Endothelial cell of umbilical vein (primary cell): ENCODE measurements around the gene KRT81. TPM values are rescaled to one million over a fixed set of nuclear protein-coding genes. Genes with fewer than 3 reads are reported as not detected.

Source experiments
- BruUV-seq: library from RNA; stranded (reverse); fragments of 400-500 nt; replicated peaks from 2 replicates; lab custom pipeline; 2021; lab: Mats Ljungman, UMichigan
- CTCF ChIA-PET: fragments of 300-600, 350-600 bp; sonication (Branson Sonifier 250); formaldehyde crosslinking; loops from one replicate; lab custom pipeline; 2021; ENCODE audit warnings: antibody characterized with exemption, inconsistent platforms; lab: Charles Lee
- POLR2A ChIA-PET: fragments of 300-600, 350-600 bp; sonication (Branson Sonifier 250); formaldehyde crosslinking; loops from one replicate; lab custom pipeline; 2021; ENCODE audit warnings: antibody characterized with exemption, inconsistent platforms; lab: Charles Lee
- DNase-seq: peaks from one replicate; pipeline ENCODE4 v3.0.0-alpha.2; 2011; ENCODE audit warnings: low read depth, low spot score
- FAIRE-seq: peaks from 2 replicates; lab custom pipeline; 2011; peaks lifted over from hg19 to GRCh38; lab: Jason Lieb, UNC
- H2AFZ ChIP-seq: 2 replicates; pipeline ENCODE4 v1.6.0; 2012; ENCODE audit warnings: low read depth, low read length, control low read depth, inconsistent platforms
- H3K27ac ChIP-seq: 2 replicates; pipeline ENCODE4 v1.5.1; 2011; ENCODE audit warnings: low read depth, mild to moderate bottlenecking, control low read depth, low read length, moderate library complexity; ENCODE audit not compliant: insufficient read depth
- H3K27me3 ChIP-seq, 2 experiments: 2 replicates each; pipeline versions ENCODE4 v1.6.0 to v1.6.1; 2011; ENCODE audit warnings: low read length in 2 of 2, mixed read lengths in 1 of 2; ENCODE audit not compliant: control insufficient read depth in 2 of 2, insufficient read depth in 2 of 2
- H3K36me3 ChIP-seq, 2 experiments: 2 replicates in 1 of 2; 3 replicates in 1 of 2; pipeline ENCODE4 v1.5.1; 2011; ENCODE audit warnings: low read length in 2 of 2, mild to moderate bottlenecking in 1 of 2, moderate library complexity in 1 of 2; ENCODE audit not compliant: control insufficient read depth in 2 of 2, insufficient read depth in 2 of 2; ENCODE audit errors: extremely low read depth in 1 of 2
- H3K4me1 ChIP-seq: 3 replicates; pipeline ENCODE4 v1.5.1; 2011; ENCODE audit warnings: mild to moderate bottlenecking, low read length; ENCODE audit not compliant: control insufficient read depth, insufficient read depth; ENCODE audit errors: extremely low read depth
- H3K4me2 ChIP-seq: 2 replicates; pipeline ENCODE4 v1.6.1; 2011; ENCODE audit warnings: low read length, control low read depth, mixed read lengths; ENCODE audit not compliant: insufficient read depth
- H3K4me3 ChIP-seq, 3 experiments: fragments of 200-600 bp in 1 of 3; sonication (generic), shearing (Covaris generic) in 1 of 3; replicated peaks in 1 of 3; 2 replicates each; pipeline ENCODE4 v1.5.1; 2011 to 2016; ENCODE audit warnings: control low read depth in 3 of 3, low read length in 3 of 3, mild to moderate bottlenecking in 2 of 3, inconsistent platforms in 1 of 3, low read depth in 1 of 3, moderate library complexity in 1 of 3; ENCODE audit not compliant: insufficient read depth in 1 of 3
- H3K79me2 ChIP-seq: 2 replicates; pipeline ENCODE4 v1.6.0; 2012; ENCODE audit warnings: low read length, inconsistent platforms; ENCODE audit not compliant: control insufficient read depth, insufficient read depth
- H3K9ac ChIP-seq: replicated peaks from 2 replicates; pipeline ENCODE3; 2011; ENCODE audit warnings: low read length, control low read depth; ENCODE audit not compliant: insufficient read depth; ENCODE audit errors: extremely low read depth
- H3K9me1 ChIP-seq: replicated peaks from 3 replicates; pipeline ENCODE4 v1.6.0; 2011; ENCODE audit warnings: mild to moderate bottlenecking, low read length; ENCODE audit not compliant: control insufficient read depth, insufficient read depth; ENCODE audit errors: extremely low read depth
- H3K9me3 ChIP-seq: replicated peaks from 2 replicates; pipeline ENCODE4 v1.5.1; 2012; ENCODE audit warnings: low read length, inconsistent platforms; ENCODE audit not compliant: control insufficient read depth, insufficient read depth
- H4K20me1 ChIP-seq: replicated peaks from 2 replicates; pipeline ENCODE3; 2011; ENCODE audit warnings: mild to moderate bottlenecking, low read length; ENCODE audit not compliant: control insufficient read depth, insufficient read depth; ENCODE audit errors: extremely low read depth
- EZH2 ChIP-seq: IDR thresholded peaks from 2 replicates; pipeline ENCODE4 v1.6.1; 2012; ENCODE audit warnings: borderline replicate concordance, low read depth, mild to moderate bottlenecking, moderate library complexity, low read length, inconsistent platforms; ENCODE audit not compliant: severe bottlenecking
- FOS ChIP-seq: IDR thresholded peaks from 2 replicates; pipeline ENCODE4 v1.6.1; 2011; ENCODE audit warnings: mild to moderate bottlenecking, low read length, moderate library complexity, borderline replicate concordance; ENCODE audit not compliant: insufficient read depth
- GATA2 ChIP-seq: IDR thresholded peaks from 2 replicates; pipeline ENCODE4 v1.7.0; 2011; ENCODE audit warnings: low read depth, mild to moderate bottlenecking, moderate library complexity, mixed read lengths, low read length; ENCODE audit not compliant: insufficient read length, insufficient read depth
- JUN ChIP-seq: IDR thresholded peaks from 2 replicates; pipeline ENCODE4 v1.6.1; 2011; ENCODE audit warnings: borderline replicate concordance, low read depth; ENCODE audit not compliant: insufficient read length, insufficient read depth
- MYC ChIP-seq: IDR thresholded peaks from one replicate; pipeline ENCODE4 v1.6.1; 2011; ENCODE audit warnings: mild to moderate bottlenecking, low read depth, low read length
- POLR2A ChIP-seq: IDR thresholded peaks from 2 replicates; pipeline ENCODE4 v1.6.1; 2012; ENCODE audit warnings: low read depth, mild to moderate bottlenecking, control low read depth, low read length
- POLR2AphosphoS5 ChIP-seq: IDR thresholded peaks from 2 replicates; pipeline ENCODE4 v1.6.1; 2012; ENCODE audit warnings: low read depth, mild to moderate bottlenecking, control low read depth, low read length, moderate library complexity; ENCODE audit not compliant: insufficient read depth
- dilution Hi-C: fragments of 300-500 bp; cut with MboI; formaldehyde crosslinking; loops from one replicate; pipeline ENCODE4 v1.15.0; 2019; ENCODE audit warnings: low sequenced_read_pairs; ENCODE audit not compliant: extremely low pct_ligation_motif_present
- intact Hi-C: fragments of 100-400 bp; cut with micrococcal nuclease; formaldehyde crosslinking; loops from one replicate; pipeline ENCODE4 v1.10.0; 2022
- polyA plus RNA-seq, 4 experiments: library from polyadenylated mRNA; depleted of rRNA in 3 of 4; stranded (reverse) in 3 of 4; unstranded in 1 of 4; fragments of >200 nt; gene quantifications; 2 replicates each; pipeline versions ENCODE4 v1.2.1 to v1.2.3, GENCODE V29; 2011 to 2012; ENCODE audit warnings: missing spikeins in 1 of 4
- total RNA-seq: library from RNA; stranded (reverse); gene quantifications from 2 replicates; pipeline ENCODE4 v1.2.3, GENCODE V29; 2021
- TF ChIP-seq, protein P1 (sequence below): IDR thresholded peaks from 2 replicates; pipeline ENCODE4 v1.6.1; 2011; ENCODE audit not compliant: insufficient read depth, insufficient read length
- TF ChIP-seq, protein P2 (sequence below), 2 donors: IDR thresholded peaks; 1 replicate in 1 of 2; 2 replicates in 1 of 2; pipeline ENCODE4 v1.5.1; 2011; ENCODE audit warnings: low read length in 2 of 2, mild to moderate bottlenecking in 2 of 2, moderate library complexity in 2 of 2, control low read depth in 1 of 2, inconsistent platforms in 1 of 2, low read depth in 1 of 2; ENCODE audit not compliant: insufficient read depth in 1 of 2; ENCODE audit errors: extremely low read depth in 1 of 2

The KRT81 gene
- total and polyA plus RNA-seq, 2 donors (not counting 3 experiments of a cell fraction or from before 2014, with no cell fraction given): not detected

GRCh38 chr12:52338241-52338960, 47.1 kb upstream of the KRT81 start:
- no TSS peak for BruUV-seq
- intact Hi-C loops (no loop called here), dilution Hi-C loops (no loop called here)
- H3K4me3 ChIP-seq: no peak overlapping the region
- H3K9me1 ChIP-seq: no peaks in the 10 kb centered on the region
- H3K36me3 ChIP-seq: no peaks in the 10 kb centered on the region
- H3K9me3 ChIP-seq: no peaks in the 10 kb centered on the region
- ChIA-PET CTCF (interaction anchor here (2.0 to 2.6 kb wide), 2 partner anchors 11 to 34 kb away, joined by 5 to 24 read pairs; no protein-coding TSS in a partner anchor), POLR2A (no interaction called here)
- H2AFZ ChIP-seq: no peak overlapping the region
- no peak for DNase-seq
- no peak overlapping the region for H3K4me2 ChIP-seq
- no peak overlapping the region for H3K9ac ChIP-seq
- H4K20me1 ChIP-seq: no peaks in the 10 kb centered on the region
- peaks cover 13 to 14% of the 10 kb centered on the region in 2 experiments for H3K27me3 ChIP-seq
- TF ChIP-seq POLR2AphosphoS5 (no peak), MYC (no peak), GATA2 (no peak), POLR2A (no peak), FOS (no peak), EZH2 (no peak), JUN (no peak)
- TF ChIP-seq, protein P1, sequence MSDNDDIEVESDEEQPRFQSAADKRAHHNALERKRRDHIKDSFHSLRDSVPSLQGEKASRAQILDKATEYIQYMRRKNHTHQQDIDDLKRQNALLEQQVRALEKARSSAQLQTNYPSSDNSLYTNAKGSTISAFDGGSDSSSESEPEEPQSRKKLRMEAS: no peak
- TF ChIP-seq, protein P2, sequence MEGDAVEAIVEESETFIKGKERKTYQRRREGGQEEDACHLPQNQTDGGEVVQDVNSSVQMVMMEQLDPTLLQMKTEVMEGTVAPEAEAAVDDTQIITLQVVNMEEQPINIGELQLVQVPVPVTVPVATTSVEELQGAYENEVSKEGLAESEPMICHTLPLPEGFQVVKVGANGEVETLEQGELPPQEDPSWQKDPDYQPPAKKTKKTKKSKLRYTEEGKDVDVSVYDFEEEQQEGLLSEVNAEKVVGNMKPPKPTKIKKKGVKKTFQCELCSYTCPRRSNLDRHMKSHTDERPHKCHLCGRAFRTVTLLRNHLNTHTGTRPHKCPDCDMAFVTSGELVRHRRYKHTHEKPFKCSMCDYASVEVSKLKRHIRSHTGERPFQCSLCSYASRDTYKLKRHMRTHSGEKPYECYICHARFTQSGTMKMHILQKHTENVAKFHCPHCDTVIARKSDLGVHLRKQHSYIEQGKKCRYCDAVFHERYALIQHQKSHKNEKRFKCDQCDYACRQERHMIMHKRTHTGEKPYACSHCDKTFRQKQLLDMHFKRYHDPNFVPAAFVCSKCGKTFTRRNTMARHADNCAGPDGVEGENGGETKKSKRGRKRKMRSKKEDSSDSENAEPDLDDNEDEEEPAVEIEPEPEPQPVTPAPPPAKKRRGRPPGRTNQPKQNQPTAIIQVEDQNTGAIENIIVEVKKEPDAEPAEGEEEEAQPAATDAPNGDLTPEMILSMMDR (IDR thresholded peaks at IDR 0.05; ENCODE audit: extremely low read depth in 1 of 2, insufficient read depth in 1 of 2, low read depth in 1 of 2, low read length in 2 of 2): no peak
- H3K79me2 ChIP-seq: no peaks in the 10 kb centered on the region
- H3K4me1 ChIP-seq: no peaks in the 10 kb centered on the region
- H3K27ac ChIP-seq: no peak overlapping the region
- no peak for FAIRE-seq
